Sigmoid colon (tissue), 4 donors: ENCODE results near the gene ING5.

Experiments
- CTCF ChIP-seq, 4 experiments: fragments of 450-650 bp in 3 of 4; fragments of 200-600 bp in 1 of 4; IDR thresholded peaks; one replicate each; pipeline ENCODE4 v1.5.1; 2016 to 2019; ENCODE audit warnings: antibody characterized with exemption in 4 of 4, mild to moderate bottlenecking in 3 of 4, moderate library complexity in 2 of 4
- POLR2A ChIP-seq, 2 donors: fragments of 450-650 bp; IDR thresholded peaks; one replicate each; pipeline ENCODE4 v1.6.1; 2016; ENCODE audit warnings: antibody characterized with exemption in 2 of 2, mild to moderate bottlenecking in 2 of 2, moderate library complexity in 2 of 2
- POLR2AphosphoS5 ChIP-seq, 4 donors: sonication (generic); formaldehyde crosslinking; IDR thresholded peaks; one replicate each; pipeline ENCODE4 v1.6.1; 2017; ENCODE audit warnings: antibody characterized with exemption in 4 of 4

GRCh38 chr2:241739651-241740050, 37.8 kb downstream of the ING5 start:
- TF ChIP-seq CTCF (IDR thresholded peaks at IDR 0.05) (no peak), POLR2AphosphoS5 (IDR thresholded peaks at IDR 0.05) (no peak), POLR2A (IDR thresholded peaks at IDR 0.05) (no peak)
